Measurements from ENCODE around the gene FMNL2.

GRCh38 chr2:152511981-152512380 is 177.0 kb downstream of the FMNL2 start:
- TF ChIP-seq CTCF (conservative IDR thresholded peaks at IDR 0.05; ENCODE audit: low read depth, low read length), result no peak
- no peak for TF ChIP-seq ELK1 (IDR thresholded peaks at IDR 0.05; ENCODE audit: borderline replicate concordance, low read depth, low read length)
- no peak for TF ChIP-seq NFE2L2 (IDR thresholded peaks at IDR 0.05; ENCODE audit: low read depth, low read length)
- no peak for TF ChIP-seq MXI1 (IDR thresholded peaks at IDR 0.05; ENCODE audit: borderline replicate concordance, low read depth, low read length)
- no peak for TF ChIP-seq SMC3 (IDR thresholded peaks at IDR 0.05; ENCODE audit: low read depth, low read length)
- TF ChIP-seq MAFK (IDR thresholded peaks at IDR 0.05; ENCODE audit: low read depth, low read length), result no peak
- TF ChIP-seq POLR2A (IDR thresholded peaks at IDR 0.05; ENCODE audit: low read depth, low read length), result no peak
- no peak for TF ChIP-seq CEBPB (IDR thresholded peaks at IDR 0.05; ENCODE audit: low read depth, low read length)
- TF ChIP-seq RCOR1 (IDR thresholded peaks at IDR 0.05; ENCODE audit: insufficient replicate concordance, low read length), result no peak
- TF ChIP-seq FOS (IDR thresholded peaks at IDR 0.05; ENCODE audit: low read depth, low read length), result no peak
- TF ChIP-seq RAD21 (IDR thresholded peaks at IDR 0.05; ENCODE audit: low read length), result no peak

Data from IMR-90 (cell line).